ENCODE results near the gene LZTFL1.
"Not testable (repeated sequence)": the region's sequence is repeated elsewhere in the genome, so short reads cannot be mapped to it uniquely, and the experiment has no call there.

Gene LZTFL1

GRCh38 chr3:45864760-45865519 lies 23.0 kb upstream of the LZTFL1 start:
- DNase-seq: no peak

GRCh38 chr3:45861043-45861719 lies 19.3 kb upstream of the LZTFL1 start:
- DNase-seq: no peak

- no peak for DNase-seq
Measured at GRCh38 chr3:45860481-45860880, 18.6 kb upstream of the LZTFL1 start.

GRCh38 chr3:45858809-45859543 lies 17.1 kb upstream of the LZTFL1 start:
- no peak for DNase-seq

GRCh38 chr3:45857024-45857423 lies 15.1 kb upstream of the LZTFL1 start:
- not testable (repeated sequence) for DNase-seq

GRCh38 chr3:45856323-45856722 lies 14.4 kb upstream of the LZTFL1 start:
- DNase-seq: not testable (repeated sequence)

GRCh38 chr3:45852828-45853227 lies 10.9 kb upstream of the LZTFL1 start:
- no peak for DNase-seq

- no peak for DNase-seq
Measured at GRCh38 chr3:45848392-45848791, 6.5 kb upstream of the LZTFL1 start.

GRCh38 chr3:45844616-45845015 lies 2.7 kb upstream of the LZTFL1 start:
- no peak for DNase-seq

- DNase-seq: no peak
Measured at GRCh38 chr3:45842851-45843625, 1.1 kb upstream of the LZTFL1 start.

- peak; percentile 5 for DNase-seq
Measured at GRCh38 chr3:45841420-45841756, 531 bp downstream of the LZTFL1 start.

- DNase-seq: no peak
Measured at GRCh38 chr3:45838466-45838865, 3.5 kb downstream of the LZTFL1 start.

- no peak for DNase-seq
Measured at GRCh38 chr3:45832699-45833098, 9.2 kb downstream of the LZTFL1 start.

GRCh38 chr3:45830121-45830520 lies 11.8 kb downstream of the LZTFL1 start:
- no peak for DNase-seq

GRCh38 chr3:45826908-45827307 lies 15.0 kb downstream of the LZTFL1 start:
- no peak for DNase-seq

GRCh38 chr3:45826321-45826720 lies 15.6 kb downstream of the LZTFL1 start:
- DNase-seq: no peak

GRCh38 chr3:45821127-45821526 lies 20.8 kb downstream of the LZTFL1 start:
- no peak for DNase-seq

GRCh38 chr3:45819543-45819942 lies 22.4 kb downstream of the LZTFL1 start:
- no peak for DNase-seq

GRCh38 chr3:45817831-45818522 lies 23.9 kb downstream of the LZTFL1 start:
- peak; percentile 94 for DNase-seq

GRCh38 chr3:45816544-45816943 lies 25.4 kb downstream of the LZTFL1 start:
- peak; percentile 12 for DNase-seq

- no peak for DNase-seq
Measured at GRCh38 chr3:45814322-45814721, 27.6 kb downstream of the LZTFL1 start.

Data from fibroblast of skin of right quadriceps (primary cell).